Glomerular endothelial cell (primary cell): ENCODE results near the gene SH3BP5. TPM values are rescaled to one million over a fixed set of nuclear protein-coding genes. Genes with fewer than 3 reads are reported as not detected.
A peak's percentile ranks its signal among the peaks of the same experiment; 100 is the strongest.

Experiments
- DNase-seq: peaks from one replicate; pipeline ENCODE4 v3.0.0-alpha.2; 2011; ENCODE audit warnings: low read depth, low spot score; ENCODE audit errors: extremely low read depth
- total RNA-seq: library from RNA; depleted of rRNA; stranded (reverse); fragments of >200 nt; gene quantifications from 2 replicates; pipeline ENCODE4 v1.2.3, GENCODE V29; 2015

SH3BP5 gene
- total RNA-seq, 1 donor from 2014 or later = 204 TPM

DNA sequence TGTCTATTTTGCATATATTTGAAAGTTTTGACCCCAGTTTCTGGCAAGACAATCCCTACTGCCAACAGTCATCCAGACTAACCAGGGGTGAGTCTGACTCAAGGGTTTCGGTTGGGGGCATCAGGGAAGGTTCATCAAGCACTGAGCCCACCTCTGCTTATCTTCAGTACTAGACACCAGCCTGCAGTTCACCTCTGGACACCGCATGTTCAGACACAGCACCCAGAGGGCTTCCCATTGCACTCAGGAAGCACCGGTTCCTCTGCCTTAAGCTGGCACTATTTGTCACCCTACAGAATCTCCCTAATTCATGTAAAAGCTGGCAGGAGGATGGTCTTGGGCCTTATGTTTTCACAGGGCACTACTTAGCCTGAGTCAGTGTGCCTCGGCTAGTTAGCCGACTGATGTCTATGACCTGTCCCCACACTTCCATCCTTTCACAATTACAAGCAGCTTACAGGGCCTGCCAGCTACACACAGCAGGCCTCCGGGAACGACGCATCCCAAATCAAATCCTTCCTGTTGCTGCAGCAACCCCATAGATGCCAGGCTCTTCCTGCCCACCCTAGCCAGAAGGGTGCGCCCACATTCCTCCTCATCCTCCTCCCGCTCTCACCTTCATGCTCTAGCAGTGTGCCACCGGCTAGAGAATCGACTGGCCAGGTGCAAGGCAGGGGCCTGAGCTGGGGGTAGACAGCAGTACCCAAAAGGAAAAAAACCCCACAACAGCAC, 52.5 kb downstream of the SH3BP5 start:
- no peak for DNase-seq

DNA sequence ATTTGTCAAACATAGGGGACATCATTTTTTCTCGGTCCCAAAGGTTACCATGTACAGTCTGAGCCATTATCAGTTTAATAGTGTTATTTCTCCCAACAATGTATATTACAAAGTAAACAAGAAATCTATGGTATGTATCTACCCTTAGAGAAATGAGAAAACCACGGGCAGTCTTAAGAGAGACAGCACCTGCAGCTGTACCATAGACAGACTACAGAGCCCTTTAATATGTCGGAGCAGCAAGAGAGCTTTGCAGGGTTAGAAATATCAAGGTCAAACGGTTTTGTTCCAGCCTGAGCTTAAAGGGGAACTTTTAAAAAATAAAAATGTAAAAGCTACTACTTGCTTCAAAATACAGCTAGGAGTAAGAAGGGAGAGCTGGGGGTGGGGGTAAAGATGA, 53.2 kb downstream of the SH3BP5 start:
- no peak for DNase-seq

DNA sequence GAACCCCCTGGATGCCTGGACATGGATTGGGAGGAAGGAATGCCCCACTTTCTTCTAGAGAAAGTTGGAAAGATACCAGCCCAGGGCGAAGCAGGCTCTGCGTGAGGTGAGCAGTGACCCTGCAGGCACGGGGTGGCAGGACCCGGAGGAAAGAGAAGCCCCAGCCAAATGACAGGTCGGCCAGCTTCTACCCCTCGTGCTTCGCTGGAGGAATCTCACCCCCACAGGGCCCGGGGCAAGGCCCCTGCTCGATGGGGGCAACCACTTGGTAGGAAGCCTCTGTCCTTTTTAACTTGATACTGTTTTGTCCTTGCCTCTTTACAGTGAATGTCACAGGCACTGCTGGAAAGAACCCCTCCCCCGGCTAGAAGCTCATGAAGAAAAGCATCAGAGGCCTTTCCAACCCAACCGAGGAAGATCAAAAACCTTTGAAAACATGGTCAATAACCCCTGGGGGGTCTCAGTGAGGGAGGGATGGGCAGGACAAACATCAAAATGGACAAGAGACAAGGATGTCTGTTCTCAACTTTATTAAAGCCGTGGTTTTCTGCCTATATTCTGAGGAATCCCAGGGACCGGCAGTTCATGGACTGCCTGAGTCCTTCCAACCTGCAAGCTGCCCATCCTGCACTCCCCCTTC, 54.4 kb downstream of the SH3BP5 start:
- DNase-seq = no peak

DNA sequence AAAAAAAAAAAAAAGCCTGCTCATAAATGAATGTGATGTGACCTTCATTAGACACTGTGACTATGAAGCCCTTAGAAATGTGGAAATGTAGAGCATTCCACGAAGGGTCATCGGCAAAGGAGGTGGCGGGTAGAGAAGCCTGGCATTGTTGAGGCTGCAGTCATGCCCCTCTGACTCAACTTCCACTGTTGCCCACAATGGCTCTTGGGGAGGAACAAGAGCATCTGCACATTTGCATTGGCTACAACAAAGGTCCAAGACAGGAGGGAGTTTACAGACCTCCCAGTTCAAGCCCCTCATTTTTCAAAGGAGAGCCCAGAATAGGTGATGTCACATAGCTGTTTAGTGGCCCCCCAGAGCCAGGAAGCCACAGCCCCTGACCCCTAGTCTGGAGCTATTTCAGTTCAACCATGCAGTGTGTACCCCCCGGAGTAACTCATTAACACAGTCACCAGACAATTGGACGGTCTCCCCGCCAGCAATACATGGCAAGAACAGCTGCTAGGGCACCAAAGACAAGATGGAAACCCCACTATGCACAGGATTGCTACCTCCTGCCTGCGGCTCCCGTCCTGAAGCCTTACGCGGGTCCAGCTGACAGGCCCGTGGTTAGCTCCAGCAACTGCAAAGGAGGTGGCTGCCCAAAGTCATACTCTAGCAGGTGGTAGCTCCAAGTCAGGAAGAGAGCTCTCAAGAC, 56.2 kb downstream of the SH3BP5 start:
- no peak for DNase-seq

DNA sequence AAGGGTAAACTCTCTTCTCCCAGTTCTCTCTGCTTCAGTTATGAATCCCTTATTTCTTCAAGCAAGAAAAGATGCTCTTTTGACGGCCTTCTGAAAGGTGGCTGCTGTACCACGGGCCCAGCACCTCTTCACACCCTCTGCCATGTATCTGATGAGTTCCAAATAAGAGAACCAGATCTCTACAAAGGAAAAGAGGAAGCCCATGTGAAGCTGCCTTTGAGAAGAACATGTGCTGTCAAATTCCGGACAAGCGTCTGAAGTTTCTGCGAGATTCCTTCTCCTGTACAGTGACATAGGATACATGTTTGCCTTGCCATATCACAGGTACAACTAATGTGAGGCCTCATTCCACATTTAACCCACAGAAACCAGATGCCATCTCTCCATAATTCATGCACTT, 59.2 kb downstream of the SH3BP5 start:
- no peak for DNase-seq

DNA sequence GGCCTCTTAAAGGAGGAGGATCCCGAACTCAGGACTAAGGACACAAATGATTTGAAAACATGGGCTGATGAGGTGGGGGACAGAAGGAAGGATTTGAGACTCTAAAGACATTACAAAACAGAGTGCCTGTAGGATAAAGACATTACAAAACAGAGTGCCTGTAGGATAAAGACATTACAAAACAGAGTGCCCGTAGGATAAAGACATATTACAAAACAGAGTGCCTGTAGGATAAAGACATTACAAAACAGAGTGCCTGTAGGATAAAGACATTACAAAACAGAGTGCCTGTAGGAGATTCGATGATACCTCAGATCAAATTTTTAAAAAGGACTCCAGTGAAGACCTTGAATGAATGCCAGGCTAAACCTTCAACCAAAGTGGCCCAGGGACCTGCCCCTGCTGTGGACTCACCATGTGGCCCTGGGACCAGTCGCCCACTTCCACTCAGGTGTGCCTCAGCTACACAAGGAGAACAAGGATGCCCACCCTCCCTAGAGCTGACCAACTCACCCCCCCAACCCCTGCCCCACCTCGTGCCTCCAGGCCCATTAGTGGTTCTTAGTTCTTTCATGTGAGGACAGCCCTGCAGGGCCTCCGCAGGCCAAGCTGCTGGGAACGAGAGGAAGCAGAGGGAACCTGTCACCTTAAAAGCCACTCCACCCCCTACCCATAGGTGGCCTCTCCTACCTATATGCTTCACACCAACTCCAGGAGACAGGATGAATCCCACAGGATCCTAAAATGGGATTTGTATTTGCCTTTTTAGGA, 59.8 kb downstream of the SH3BP5 start:
- no peak for DNase-seq

DNA sequence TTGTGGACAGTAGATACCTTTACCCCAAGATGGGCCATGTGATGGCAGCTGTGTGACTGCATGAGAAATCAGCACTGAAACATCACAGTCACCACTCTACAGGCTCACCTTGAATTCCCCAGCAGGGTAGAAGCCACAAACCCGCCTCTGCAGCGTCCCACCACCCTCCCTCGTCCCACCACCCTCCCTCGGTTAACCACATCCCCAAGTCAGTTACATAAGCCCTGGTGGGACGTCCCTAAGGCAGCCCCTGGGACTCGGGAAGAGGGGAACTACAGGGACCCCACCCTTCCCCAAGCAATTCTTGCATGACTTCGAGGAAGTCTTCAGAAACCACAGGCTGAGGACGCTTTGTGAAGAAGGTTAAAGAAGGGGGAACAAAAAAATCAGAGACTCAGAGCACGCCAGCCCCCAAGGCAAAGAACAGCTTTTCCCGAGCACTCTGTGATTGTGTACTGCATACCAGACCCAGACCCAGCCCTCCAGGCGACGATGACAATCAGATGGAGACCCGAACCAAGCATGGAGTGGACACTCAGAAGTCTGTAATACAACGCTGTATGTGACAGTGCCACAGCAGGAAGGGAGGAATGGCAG, 60.5 kb downstream of the SH3BP5 start:
- no peak for DNase-seq

DNA sequence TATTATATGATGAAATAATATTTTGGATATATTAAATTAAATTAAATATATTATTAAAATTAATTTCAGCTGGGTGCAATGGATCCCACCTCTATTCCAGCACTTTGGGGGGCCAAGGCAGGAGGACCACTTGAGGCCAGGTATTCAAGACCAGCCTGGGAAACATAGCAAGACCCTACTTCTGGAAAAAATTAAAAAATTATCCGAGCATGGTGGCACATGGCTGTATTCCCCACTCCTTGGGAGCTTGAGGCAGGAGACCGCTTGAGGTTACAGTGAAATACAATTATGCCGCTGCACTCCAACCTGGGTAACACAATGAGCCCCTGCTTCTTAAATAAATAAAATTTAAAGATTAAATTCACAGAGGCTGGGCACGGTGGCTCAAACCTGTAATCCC, 61.4 kb downstream of the SH3BP5 start:
- DNase-seq = no peak

DNA sequence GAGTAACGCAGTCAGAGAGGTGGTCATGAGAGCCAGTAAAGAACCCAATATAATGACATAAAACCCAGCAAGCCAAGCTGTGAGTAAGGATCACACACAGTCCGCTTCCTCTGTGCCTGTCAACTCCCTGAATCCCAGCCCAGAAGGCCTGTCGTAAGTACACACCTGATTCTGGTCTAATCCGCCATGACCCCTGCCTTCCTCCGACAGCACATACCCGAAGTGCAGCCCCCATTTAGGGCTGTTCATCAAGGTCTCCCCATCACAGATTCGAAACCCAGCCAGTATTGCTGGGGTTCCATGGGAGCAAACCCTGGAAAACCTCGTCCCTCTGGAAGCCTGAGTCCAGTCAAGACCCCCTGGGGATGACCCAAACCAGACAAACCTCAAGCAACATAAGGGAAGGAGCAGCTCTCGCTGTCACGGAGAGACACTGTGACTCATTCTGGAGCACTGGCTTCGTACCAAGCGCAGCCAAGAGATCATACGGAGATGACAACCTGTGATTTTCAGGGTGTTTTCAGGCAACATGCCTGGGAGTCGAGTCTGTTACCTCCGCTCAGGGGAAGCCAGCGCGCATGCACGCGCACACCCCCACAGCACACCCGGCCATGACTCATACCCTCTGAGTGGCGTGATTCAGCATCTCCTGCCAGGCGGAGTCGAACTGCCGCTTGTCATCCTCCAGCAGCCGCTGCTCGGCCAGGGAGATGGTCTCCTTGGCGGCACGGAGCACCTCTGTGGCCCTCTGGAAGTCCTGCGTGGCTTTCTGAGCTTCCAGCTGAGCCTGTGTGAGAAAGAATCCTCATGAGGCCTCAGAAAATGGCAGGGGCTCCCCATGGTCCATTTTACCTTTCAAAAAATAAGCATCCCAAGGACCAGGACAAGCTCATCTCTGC, 63.0 kb downstream of the SH3BP5 start:
- peak; percentile 64 for DNase-seq

DNA sequence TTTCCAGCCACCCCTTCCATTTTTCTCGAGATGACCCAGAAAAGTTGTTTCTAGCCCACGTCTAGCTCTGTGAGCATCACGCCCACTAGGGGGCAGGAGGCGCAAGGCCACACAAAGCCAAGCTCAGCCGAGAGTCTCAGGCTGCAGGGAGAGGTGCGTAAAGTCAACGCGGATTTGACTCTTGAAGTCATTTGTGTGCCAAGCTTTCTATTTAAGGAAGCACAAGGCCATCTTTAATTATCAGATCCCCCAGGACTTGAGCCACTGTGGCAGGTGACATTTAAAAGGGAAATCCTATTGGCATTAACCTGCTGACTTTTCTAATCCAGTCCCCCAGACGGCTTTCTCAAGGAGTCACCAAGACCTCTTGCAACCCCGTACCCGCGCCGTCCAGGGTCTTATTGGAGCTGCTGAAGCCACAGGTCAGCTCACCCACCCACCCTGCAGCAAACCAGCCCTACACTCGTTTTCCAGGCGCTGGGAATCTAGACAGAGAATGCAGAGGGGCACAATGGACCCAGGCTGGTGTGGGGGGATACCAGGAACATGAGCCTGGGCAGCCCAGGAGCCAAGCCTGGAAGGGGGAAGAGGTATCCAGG, 64.3 kb downstream of the SH3BP5 start:
- DNase-seq = peak; percentile 71

DNA sequence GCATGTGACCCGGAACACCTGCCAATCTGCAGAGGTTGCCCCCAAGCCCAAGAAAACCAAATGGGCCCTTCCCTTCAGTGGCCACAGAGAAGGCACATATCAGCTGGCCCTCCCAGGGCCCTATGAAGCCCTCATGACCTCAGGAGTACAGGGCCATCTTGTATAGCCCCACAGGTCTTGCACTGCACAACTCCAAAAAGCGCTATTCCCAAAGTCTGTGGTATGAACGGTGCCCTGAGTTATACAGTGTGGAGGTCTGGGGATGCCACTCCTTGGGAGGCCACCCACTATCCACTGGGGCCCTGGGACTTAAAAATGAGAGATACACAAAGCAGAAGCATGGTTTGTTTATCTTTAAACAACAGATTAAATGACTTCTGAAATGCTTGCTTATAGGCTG, 64.9 kb downstream of the SH3BP5 start:
- no peak for DNase-seq

DNA sequence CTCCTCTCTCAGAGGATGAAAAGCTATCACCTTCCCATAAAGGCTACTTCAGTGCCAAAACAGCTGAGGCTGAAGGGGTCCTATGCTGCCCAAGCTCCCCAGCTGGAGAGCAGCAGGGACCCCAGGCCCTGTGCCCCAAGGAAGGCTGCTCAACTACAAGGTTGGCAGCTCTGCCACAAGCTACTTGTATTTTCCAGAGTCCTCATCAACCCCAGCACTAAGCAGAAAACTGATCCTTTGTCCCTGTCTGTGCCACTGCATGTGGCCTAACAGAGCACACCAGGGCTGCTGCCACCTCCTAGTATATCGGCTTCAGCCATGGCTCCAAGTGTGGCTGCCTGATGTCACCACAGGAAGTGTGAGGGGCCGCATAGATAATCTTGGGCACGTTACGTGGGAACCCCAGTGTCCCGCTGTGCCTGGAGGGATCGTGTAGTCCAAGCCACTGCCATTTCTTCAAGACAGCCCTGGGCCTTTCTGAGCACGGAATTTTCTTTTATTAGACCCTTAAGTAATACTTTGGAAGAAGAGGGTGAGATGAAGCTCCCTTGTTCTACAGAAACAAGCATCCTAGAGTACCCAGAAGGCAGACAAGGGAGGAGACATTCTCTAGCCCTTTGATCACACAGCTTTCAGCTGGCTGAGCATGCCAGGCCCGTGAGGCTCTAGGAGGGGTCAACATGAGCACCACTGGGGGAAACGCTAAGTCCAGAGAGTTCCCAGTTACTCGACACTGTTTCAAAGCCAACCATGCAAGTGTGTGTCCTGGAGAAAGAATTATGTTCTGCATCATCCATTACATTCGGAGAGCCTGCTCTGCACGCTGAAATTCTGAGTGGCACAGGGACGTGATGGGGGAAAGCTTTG, 65.6 kb downstream of the SH3BP5 start:
- no peak for DNase-seq

DNA sequence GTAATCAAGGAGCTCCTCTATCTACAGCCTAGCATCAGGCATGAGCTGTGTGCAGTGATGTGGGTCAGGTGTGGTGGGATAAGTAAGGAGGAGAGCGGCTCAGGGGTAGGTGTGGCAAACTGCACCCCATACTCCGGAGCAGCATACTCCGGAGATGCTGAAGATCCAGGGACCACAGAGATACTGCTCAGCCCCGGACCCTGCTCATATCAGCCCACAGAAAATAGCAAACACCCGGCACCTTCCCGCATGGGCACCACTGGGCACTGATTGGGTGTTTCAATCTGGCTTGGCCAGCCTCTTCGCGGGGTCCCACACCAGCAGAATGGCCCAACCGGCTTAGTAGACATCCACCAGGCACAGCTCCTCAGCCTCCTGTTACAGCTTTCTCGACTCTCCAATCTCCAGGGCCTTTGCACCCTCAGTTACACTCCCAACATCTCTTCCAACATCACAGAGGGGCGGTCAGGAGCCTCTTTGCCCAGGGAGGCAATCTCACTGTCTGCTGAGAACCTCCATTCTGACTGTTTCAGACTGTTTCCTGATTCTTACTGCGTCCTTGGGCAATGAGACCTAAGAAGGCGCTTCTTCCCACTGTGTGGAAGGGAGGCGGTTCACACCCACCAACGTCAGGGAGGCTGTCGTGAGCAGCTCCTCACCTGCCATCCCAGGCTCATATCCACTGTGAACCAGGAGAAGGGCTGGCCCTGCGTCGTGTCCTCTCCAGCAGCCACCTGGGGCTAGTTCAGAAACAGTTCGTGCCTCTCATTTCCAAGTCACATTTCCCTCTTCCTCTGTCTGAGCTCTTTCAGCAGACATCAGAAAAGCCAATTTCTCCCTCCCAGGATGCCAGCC, 66.5 kb downstream of the SH3BP5 start:
- DNase-seq = no peak

DNA sequence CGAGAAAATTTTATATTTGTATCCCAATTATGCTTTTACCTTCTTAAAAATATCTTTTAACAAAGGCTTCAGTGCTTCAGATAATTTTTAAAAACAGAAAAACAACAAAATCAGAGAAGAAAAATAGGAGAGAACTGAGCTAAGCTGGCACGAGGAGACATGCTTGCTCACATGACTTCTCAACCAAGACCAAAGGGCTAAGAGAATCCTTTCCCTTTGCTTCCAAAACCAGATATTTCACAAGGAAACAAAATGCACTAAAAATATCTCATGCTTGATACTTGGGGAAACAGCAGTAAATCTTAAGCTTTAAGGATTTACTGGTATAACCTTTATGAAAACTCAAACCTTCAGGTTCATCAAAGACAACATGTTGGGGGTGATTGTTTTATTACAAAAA, 67.9 kb downstream of the SH3BP5 start:
- no peak for DNase-seq

DNA sequence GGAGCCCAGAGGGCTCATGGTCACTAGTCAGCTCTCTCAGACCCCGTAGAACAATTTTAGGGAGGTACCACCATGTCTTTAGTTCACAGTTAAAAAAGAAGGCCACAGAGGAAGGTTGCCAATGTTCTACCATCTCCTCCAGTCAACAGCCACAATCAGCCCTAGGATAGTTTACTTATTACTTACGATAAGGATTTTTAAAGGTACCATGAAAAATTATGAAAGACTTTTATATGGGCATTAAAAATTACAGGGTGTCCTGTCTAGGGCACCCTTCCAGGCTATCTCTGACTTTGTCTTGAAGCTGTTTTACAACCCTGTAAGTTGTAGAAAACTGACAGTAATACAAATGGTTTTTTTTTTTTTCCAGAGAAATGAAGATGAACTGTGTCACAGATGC, 68.5 kb downstream of the SH3BP5 start:
- DNase-seq = no peak

DNA sequence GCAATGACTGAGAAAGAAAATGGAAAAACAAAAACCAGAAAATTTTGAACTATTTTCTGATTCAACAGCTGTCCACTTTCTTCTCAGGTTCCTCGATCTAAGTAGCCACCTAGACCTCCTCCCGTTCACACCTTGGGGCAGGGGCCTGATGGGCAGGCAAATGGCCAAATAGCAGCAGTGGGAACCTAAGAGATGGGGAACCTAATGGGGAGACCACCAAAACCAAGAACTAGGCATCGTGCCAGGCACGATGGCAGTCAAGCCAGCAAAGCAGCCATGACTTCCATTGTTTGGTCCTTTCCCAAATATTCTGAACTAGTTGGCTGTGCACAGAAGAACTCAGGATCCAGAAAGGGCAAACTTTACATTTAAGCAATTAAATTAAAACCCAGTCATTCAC, 69.3 kb downstream of the SH3BP5 start:
- no peak for DNase-seq

DNA sequence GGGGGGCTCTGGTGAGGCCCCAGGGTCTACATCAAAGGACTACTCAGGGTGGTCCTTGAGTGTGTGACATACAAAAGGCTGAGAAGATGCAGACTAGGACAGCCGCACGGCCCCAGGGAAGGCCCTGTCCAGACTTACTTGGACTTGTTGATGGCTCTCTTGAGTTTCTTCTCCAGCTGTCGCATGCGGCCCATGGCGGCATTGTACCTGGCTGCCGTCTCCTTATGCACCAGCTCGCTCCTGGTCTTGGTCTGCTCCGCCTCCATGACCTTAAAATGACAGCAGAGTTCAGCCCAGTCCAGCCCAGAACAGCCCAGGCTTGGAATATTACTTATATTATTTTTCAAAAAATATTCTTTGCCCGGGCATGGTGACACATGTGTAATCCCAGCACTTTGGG, 70.4 kb downstream of the SH3BP5 start:
- no peak for DNase-seq

DNA sequence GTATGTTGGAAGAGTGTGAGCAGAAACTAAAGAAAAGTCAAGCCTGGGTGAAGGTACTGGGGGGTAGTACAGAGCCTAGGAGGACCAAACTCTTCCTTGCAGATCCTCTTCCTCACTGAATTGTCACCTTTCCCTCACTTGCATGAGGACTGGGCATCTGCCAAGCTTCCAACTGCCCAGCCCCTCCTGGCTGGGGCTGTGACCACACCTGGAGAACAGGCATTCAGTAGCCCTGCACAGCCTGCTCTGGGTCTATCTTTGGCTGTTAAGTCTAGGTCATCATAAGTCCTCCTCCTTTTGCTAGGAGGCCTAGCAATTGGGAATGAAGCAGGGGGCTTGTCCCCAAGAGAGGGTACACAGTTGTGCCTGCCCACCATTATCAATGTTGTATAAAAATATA, 71.1 kb downstream of the SH3BP5 start:
- DNase-seq = no peak
